HuH-7 (cell line): ENCODE results near the gene PSAP.
"Not testable (repeated sequence)": the region's sequence is repeated elsewhere in the genome, so short reads cannot be mapped to it uniquely, and the experiment has no call there.

Experiments
- DNase-seq: peaks from one replicate; pipeline ENCODE4 v3.0.0; 2011; ENCODE audit warnings: low spot score

PSAP gene

GRCh38 chr10:71873582-71874211, 22.6 kb upstream of the PSAP start:
- DNase-seq = no peak

- not testable (repeated sequence) for DNase-seq
Observed at GRCh38 chr10:71869601-71870000, 18.6 kb upstream of the PSAP start.

DNA sequence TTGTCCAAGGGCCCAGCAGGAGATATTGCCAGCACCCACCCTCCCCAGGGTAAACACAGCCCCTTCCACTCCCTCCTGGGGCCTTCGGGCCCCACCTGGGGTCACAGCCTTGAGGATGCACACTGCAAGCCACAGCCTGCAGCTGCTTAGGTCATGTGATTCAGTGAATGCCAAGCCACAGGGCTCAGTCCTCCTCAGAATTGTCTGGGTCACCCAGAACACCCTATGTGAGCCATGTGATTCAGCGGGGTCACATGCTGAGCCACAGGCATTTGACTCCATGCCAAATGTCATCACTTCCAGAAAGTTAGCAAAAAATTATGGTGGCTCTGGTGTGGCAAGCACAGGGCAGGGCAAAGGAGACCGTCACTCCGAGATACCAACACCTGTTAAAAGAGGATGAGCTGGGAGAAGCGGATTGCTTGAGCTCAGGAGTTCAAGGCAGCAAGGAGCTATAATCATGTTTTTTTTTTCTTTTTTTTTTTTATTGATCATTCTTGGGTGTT, 17.2 kb upstream of the PSAP start:
- no peak for DNase-seq

GRCh38 chr10:71865561-71866041, 14.6 kb upstream of the PSAP start:
- DNase-seq = no peak

DNA sequence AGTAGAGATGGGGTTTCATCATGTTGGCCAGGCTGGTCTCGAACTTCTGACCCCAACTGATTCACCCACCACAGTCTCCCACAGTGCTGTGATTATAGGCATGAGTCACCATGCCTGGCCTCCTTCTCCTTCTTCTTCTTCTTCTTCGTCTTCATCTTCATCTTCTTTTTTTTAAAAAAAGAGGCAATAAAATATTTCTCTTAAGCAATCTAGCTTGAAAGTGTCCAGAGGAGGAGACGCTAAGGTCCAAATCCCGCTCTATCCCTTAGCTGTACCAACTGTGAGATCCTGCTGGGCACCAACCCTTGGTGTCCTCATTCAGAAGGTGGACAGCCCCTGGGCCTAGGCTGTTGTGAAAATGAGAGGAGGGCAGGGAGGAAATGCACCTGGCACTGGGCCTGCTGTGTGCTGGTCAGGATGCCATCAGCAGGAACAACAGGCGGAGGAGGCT, 13.9 kb upstream of the PSAP start:
- DNase-seq = no peak

GRCh38 chr10:71863203-71863602, 12.2 kb upstream of the PSAP start:
- no peak for DNase-seq

DNA sequence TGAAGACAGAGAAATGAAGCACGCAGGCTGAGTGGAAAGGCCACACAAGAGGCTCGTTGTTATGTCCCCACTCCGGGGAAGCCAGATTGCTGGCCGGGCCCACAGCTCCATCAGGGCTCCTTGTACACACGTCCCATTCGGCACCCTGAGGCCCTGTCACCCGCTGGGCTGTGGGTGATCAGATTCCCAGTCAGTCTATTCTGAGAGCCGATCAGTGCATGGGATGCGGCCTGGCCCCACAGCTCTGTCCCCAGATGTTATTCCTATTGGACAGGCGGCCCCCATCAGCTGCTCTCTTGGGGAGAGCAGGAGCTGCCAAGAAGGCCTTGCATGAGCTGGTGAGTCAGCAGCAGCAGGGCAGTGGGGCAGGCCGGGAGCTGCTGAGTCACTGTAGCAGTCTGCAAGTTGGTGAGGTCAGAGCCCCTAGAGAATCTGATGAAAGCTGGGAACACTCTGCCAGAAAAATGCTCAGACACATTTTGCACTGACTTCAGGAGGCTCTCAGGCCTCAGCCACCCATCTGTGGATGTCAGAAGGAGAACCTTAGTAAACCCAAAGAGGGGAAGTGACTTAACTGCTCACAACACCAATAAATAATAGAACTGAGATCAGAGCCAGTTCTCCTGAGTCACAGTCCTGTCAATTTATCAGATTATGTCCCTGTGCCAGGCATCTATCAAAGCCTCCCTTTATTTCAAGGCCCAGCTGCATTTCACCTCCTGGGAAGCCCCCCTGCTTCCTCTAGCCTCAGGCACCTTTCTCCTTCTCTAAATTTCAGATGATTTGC, 9.4 kb upstream of the PSAP start:
- peak; percentile 68 for DNase-seq

DNA sequence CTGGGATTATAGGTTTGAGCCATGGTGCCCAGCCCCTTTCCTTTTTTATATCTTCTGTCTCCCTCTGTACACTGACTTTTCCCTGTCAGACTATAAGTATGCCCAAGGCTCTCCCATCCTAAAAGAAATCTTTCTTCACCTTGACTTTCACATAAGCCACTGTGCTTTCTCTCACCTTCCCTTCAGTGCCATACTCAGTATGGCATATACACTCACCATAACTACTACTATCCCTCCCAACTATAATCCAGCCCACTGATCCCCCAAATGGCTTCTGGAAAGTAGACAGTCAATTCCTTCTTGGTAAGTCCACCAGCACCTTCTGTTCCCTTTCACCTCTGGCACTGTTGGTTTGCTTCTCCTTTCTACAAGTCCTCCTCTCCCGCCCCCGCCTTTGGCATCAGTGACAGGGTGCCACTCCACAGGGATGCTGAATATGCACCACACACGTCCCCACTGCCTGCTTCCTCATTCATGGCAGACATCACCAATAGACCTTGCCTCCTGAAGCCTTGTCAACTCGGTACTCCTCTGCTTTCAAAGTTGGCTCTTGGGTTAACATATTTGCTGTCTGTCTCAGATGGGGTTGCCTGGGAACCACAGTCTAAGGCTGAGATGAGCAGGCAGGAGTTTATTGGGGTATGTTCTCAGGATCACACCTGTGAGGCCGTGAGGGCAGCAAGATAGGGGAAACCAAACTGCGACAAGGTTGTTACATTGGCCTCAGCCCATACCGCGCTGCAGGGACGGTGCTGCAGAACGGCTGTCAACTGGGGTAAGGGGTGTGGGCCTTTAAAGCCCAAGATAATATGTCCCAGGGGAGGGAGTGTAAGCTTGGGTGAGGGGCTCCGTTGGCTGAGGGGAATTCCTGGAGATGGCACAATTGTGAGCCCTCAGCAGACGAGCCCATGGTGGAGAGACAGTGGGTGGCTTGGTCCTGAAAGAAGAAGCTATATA, 7.2 kb upstream of the PSAP start:
- DNase-seq = no peak

DNA sequence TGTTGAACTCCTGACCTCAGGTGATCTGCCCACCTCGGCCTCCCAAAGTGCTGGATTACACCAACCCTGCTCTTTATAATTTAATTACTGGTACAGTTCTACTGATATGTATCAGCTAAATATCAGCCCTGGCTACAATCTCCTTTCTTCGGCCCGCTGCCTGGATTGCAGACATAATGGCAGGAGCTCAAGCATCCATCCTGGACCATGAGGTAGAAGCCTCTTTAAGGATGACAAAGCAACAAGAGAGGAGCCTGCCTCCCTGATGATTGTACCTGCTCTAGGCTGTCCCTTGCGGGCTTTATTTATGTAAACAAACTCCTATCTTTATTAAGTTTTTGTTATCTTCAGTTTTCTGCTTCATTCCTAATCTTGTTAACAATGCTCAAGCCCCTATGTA, 5.6 kb upstream of the PSAP start:
- DNase-seq = no peak

GRCh38 chr10:71854031-71854430, 3.0 kb upstream of the PSAP start:
- DNase-seq = no peak

DNA sequence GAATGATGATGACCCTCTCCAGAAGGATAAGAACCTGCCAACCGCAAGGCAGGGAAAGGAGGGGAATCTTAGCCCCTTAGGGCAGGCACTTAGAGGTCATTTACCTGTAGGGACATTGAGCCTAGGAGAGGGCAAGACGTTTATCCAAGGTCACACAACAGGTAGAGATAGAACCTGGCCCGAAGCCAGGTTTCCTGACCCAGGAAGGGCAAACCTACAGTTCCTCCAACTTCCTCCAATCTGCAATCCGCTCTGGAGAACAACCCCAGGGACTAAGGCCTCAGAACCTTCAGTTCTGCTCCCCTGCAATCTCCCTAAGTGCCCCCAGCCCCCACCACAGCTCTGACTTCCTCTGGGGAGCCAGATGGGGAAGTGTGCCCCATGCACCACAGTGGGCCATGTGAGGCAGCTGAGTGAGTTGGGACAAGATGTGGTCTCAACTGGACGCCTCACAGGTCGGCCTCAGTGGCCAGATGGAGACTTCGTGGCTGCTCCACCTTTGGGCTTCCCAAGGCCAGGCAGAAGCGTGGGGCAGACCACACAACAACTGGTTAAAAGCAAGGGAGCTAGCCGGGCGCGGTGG, 1.4 kb upstream of the PSAP start:
- no peak for DNase-seq

- not testable (repeated sequence) for DNase-seq
Observed at GRCh38 chr10:71851465-71852095, 529 bp upstream of the PSAP start.

- no peak for DNase-seq
Observed at GRCh38 chr10:71850021-71850742, 869 bp downstream of the PSAP start.

- no peak for DNase-seq
Observed at GRCh38 chr10:71849461-71849908, 1.6 kb downstream of the PSAP start.

DNA sequence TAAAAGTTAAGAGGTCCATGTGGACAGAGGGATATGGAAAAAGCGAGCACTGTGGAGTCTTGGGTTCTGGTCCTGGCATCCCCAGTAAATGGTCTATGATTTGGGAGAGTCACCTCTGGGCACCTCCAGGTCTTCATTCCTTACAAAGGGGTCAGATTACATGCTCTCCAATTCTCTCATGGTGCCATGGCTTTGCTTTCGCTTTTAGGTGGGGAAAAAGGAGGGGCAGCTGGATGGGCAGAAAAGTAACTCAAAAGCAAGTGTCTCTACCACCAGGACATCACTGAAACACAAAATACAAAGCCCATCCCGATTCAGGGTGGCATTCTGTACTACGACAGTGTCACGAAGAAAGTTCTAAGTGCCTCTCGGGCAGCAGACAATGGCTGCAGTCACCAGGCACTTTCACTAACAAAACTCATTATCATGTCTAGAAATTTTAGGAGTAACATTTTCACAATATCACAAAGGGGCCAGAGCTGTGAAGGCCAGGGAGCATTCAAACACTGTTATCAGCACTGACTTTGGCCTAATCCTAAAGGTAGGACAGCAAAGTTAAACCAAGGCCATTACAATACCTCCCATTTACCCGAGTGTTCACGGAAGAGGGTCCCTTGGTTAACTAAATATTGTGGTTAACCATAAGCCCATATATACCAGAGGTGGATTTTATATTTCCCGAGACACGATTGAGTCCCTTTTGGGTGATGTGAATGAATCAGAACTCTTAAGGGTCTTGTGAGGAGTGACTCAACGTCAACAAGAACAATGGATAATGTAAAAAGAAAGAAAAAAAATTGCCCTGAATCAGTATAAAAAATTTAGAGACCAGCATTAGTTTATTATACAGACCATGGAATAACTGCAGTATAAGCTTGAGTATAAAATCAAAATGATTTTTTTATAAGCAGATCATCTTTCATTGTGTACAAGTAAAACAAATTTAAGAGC, 2.5 kb downstream of the PSAP start:
- DNase-seq = no peak

DNA sequence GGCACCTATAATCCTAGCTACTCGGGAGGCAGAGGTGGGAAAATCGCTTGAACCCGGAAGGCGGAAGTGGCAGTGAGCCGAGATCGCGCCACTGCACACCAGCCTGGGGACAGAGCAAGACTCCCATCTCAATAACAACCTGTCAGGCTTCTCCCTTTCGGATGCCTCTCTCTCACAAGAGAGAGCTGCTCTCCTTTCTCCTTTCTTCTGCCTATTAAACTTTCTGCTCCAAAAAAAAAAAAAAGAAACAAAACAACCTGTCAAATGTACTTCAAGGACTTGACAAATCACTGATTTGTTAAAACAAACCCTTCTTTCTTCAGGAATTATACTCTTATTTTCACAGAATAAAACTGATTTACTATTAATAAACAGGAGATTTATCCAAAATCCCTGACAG, 3.6 kb downstream of the PSAP start:
- DNase-seq = no peak

DNA sequence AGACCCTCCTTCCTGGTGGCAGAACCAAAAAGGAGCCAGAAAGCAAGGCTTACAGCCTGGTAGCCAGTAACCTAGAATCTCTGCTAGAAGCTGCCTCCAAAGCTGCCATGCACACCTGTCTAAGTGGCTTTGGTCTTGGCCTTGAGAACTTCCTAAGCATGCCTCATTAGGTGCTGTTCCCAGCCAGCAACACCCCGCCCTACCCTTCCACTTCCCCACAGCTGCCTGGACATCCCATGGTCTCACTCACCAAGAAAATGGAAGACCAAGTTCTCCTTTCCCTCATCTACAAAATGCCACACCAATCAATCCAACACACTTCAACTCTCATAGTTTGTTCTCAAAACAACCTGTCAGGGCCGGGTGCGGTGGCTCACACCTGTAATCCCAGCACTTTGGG, 4.2 kb downstream of the PSAP start:
- DNase-seq = no peak

- DNase-seq = no peak
Observed at GRCh38 chr10:71845410-71846405, 5.3 kb downstream of the PSAP start.
